Measurements from ENCODE around the gene ADAM20. TPM values are rescaled to one million over a fixed set of nuclear protein-coding genes. Genes with fewer than 3 reads are reported as not detected.

ADAM20 gene
- polyA plus RNA-seq (2012; ENCODE audit: low read depth, missing spikeins) = 0.03 TPM

- TF ChIP-seq POLR2A (IDR thresholded peaks at IDR 0.05; ENCODE audit: low read depth, low read length) (no peak), TAF1 (IDR thresholded peaks at IDR 0.05; ENCODE audit: low read depth, low read length) (no peak), PAX5 (IDR thresholded peaks at IDR 0.05; ENCODE audit: insufficient read depth, low read length, severe bottlenecking) (no peak), POLR2AphosphoS5 (IDR thresholded peaks at IDR 0.05; ENCODE audit: low read depth, low read length) (no peak), SPI1 (IDR thresholded peaks at IDR 0.05; ENCODE audit: low read depth, low read length) (no peak), POU2F2 (IDR thresholded peaks at IDR 0.05; ENCODE audit: low read depth, low read length) (no peak)
- FAIRE-seq (no peak), DNase-seq (ENCODE audit: insufficient read length, low spot score) (no peak)
Measured at GRCh38 chr14:70534904-70535303, at the start of gene ADAM20. Gene ADAM20 (minus strand): TSS chr14:70535004. CDS start chr14:70524757, 10,247 bp downstream.

- FAIRE-seq (no peak), DNase-seq (ENCODE audit: insufficient read length, low spot score) (no peak)
- TF ChIP-seq TAF1 (IDR thresholded peaks at IDR 0.05; ENCODE audit: low read depth, low read length) (no peak), SPI1 (IDR thresholded peaks at IDR 0.05; ENCODE audit: low read depth, low read length) (no peak), POU2F2 (IDR thresholded peaks at IDR 0.05; ENCODE audit: low read depth, low read length) (no peak), PAX5 (IDR thresholded peaks at IDR 0.05; ENCODE audit: insufficient read depth, low read length, severe bottlenecking) (no peak), POLR2A (IDR thresholded peaks at IDR 0.05; ENCODE audit: low read depth, low read length) (no peak), POLR2AphosphoS5 (IDR thresholded peaks at IDR 0.05; ENCODE audit: low read depth, low read length) (no peak)
Measured at GRCh38 chr14:70576891-70577290, 42.1 kb upstream of the ADAM20 start.

GRCh38 chr14:70573050-70573449 lies 38.2 kb upstream of the ADAM20 start:
- TF ChIP-seq PAX5 (IDR thresholded peaks at IDR 0.05; ENCODE audit: insufficient read depth, low read length, severe bottlenecking) (no peak), POLR2A (IDR thresholded peaks at IDR 0.05; ENCODE audit: low read depth, low read length) (no peak), POU2F2 (IDR thresholded peaks at IDR 0.05; ENCODE audit: low read depth, low read length) (no peak), POLR2AphosphoS5 (IDR thresholded peaks at IDR 0.05; ENCODE audit: low read depth, low read length) (no peak), TAF1 (IDR thresholded peaks at IDR 0.05; ENCODE audit: low read depth, low read length) (no peak)
- FAIRE-seq = no peak

GRCh38 chr14:70571139-70571538 lies 36.3 kb upstream of the ADAM20 start:
- FAIRE-seq = no peak
- no peak for DNase-seq (ENCODE audit: insufficient read length, low spot score)
- TF ChIP-seq POLR2A (IDR thresholded peaks at IDR 0.05; ENCODE audit: low read depth, low read length) (no peak), POLR2AphosphoS5 (IDR thresholded peaks at IDR 0.05; ENCODE audit: low read depth, low read length) (no peak), POU2F2 (IDR thresholded peaks at IDR 0.05; ENCODE audit: low read depth, low read length) (no peak), SPI1 (IDR thresholded peaks at IDR 0.05; ENCODE audit: low read depth, low read length) (no peak), TAF1 (IDR thresholded peaks at IDR 0.05; ENCODE audit: low read depth, low read length) (no peak), PAX5 (IDR thresholded peaks at IDR 0.05; ENCODE audit: insufficient read depth, low read length, severe bottlenecking) (no peak)

More at GRCh38 chr14:70573050-70573449, 38.2 kb upstream of the ADAM20 start:
- DNase-seq (ENCODE audit: insufficient read length, low spot score) = no peak

- peak; percentile 74 for FAIRE-seq
- TF ChIP-seq SPI1 (IDR thresholded peaks at IDR 0.05; ENCODE audit: low read depth, low read length) = no peak
- no peak for TF ChIP-seq PAX5 (IDR thresholded peaks at IDR 0.05; ENCODE audit: insufficient read depth, low read length, severe bottlenecking)
- no peak for TF ChIP-seq TAF1 (IDR thresholded peaks at IDR 0.05; ENCODE audit: low read depth, low read length)
- no peak for TF ChIP-seq POU2F2 (IDR thresholded peaks at IDR 0.05; ENCODE audit: low read depth, low read length)
- TF ChIP-seq POLR2AphosphoS5 (IDR thresholded peaks at IDR 0.05; ENCODE audit: low read depth, low read length) = no peak
- TF ChIP-seq POLR2A (IDR thresholded peaks at IDR 0.05; ENCODE audit: low read depth, low read length) = no peak
- no peak for DNase-seq (ENCODE audit: insufficient read length, low spot score)
Measured at GRCh38 chr14:70567791-70568190, 33.0 kb upstream of the ADAM20 start.

GRCh38 chr14:70563869-70564268 lies 29.1 kb upstream of the ADAM20 start:
- TF ChIP-seq TAF1 (IDR thresholded peaks at IDR 0.05; ENCODE audit: low read depth, low read length) (no peak), POLR2AphosphoS5 (IDR thresholded peaks at IDR 0.05; ENCODE audit: low read depth, low read length) (no peak), SPI1 (IDR thresholded peaks at IDR 0.05; ENCODE audit: low read depth, low read length) (no peak), POU2F2 (IDR thresholded peaks at IDR 0.05; ENCODE audit: low read depth, low read length) (no peak), PAX5 (IDR thresholded peaks at IDR 0.05; ENCODE audit: insufficient read depth, low read length, severe bottlenecking) (no peak), POLR2A (IDR thresholded peaks at IDR 0.05; ENCODE audit: low read depth, low read length) (no peak)
- FAIRE-seq (no peak), DNase-seq (ENCODE audit: insufficient read length, low spot score) (no peak)

- no peak for DNase-seq (ENCODE audit: insufficient read length, low spot score)
- no peak for TF ChIP-seq SPI1 (IDR thresholded peaks at IDR 0.05; ENCODE audit: low read depth, low read length)
- no peak for TF ChIP-seq POLR2AphosphoS5 (IDR thresholded peaks at IDR 0.05; ENCODE audit: low read depth, low read length)
- no peak for TF ChIP-seq PAX5 (IDR thresholded peaks at IDR 0.05; ENCODE audit: insufficient read depth, low read length, severe bottlenecking)
- TF ChIP-seq TAF1 (IDR thresholded peaks at IDR 0.05; ENCODE audit: low read depth, low read length) = no peak
- TF ChIP-seq POU2F2 (IDR thresholded peaks at IDR 0.05; ENCODE audit: low read depth, low read length) = no peak
- no peak for TF ChIP-seq POLR2A (IDR thresholded peaks at IDR 0.05; ENCODE audit: low read depth, low read length)
- no peak for FAIRE-seq
Measured at GRCh38 chr14:70563417-70563816, 28.6 kb upstream of the ADAM20 start.

- FAIRE-seq (no peak), DNase-seq (ENCODE audit: insufficient read length, low spot score) (no peak)
- TF ChIP-seq POLR2A (IDR thresholded peaks at IDR 0.05; ENCODE audit: low read depth, low read length) = no peak
- no peak for TF ChIP-seq POLR2AphosphoS5 (IDR thresholded peaks at IDR 0.05; ENCODE audit: low read depth, low read length)
- TF ChIP-seq SPI1 (IDR thresholded peaks at IDR 0.05; ENCODE audit: low read depth, low read length) = no peak
- no peak for TF ChIP-seq PAX5 (IDR thresholded peaks at IDR 0.05; ENCODE audit: insufficient read depth, low read length, severe bottlenecking)
- no peak for TF ChIP-seq POU2F2 (IDR thresholded peaks at IDR 0.05; ENCODE audit: low read depth, low read length)
- TF ChIP-seq TAF1 (IDR thresholded peaks at IDR 0.05; ENCODE audit: low read depth, low read length) = no peak
Measured at GRCh38 chr14:70558356-70558755, 23.6 kb upstream of the ADAM20 start.

- FAIRE-seq (no peak), DNase-seq (ENCODE audit: insufficient read length, low spot score) (no peak)
- TF ChIP-seq POU2F2 (IDR thresholded peaks at IDR 0.05; ENCODE audit: low read depth, low read length) (no peak), SPI1 (IDR thresholded peaks at IDR 0.05; ENCODE audit: low read depth, low read length) (no peak), PAX5 (IDR thresholded peaks at IDR 0.05; ENCODE audit: insufficient read depth, low read length, severe bottlenecking) (no peak)
Measured at GRCh38 chr14:70555890-70556289, 21.1 kb upstream of the ADAM20 start.

- FAIRE-seq (no peak), DNase-seq (ENCODE audit: insufficient read length, low spot score) (no peak)
- TF ChIP-seq POU2F2 (IDR thresholded peaks at IDR 0.05; ENCODE audit: low read depth, low read length) = no peak
- no peak for TF ChIP-seq POLR2AphosphoS5 (IDR thresholded peaks at IDR 0.05; ENCODE audit: low read depth, low read length)
- no peak for TF ChIP-seq SPI1 (IDR thresholded peaks at IDR 0.05; ENCODE audit: low read depth, low read length)
- no peak for TF ChIP-seq TAF1 (IDR thresholded peaks at IDR 0.05; ENCODE audit: low read depth, low read length)
- TF ChIP-seq POLR2A (IDR thresholded peaks at IDR 0.05; ENCODE audit: low read depth, low read length) = no peak
- no peak for TF ChIP-seq PAX5 (IDR thresholded peaks at IDR 0.05; ENCODE audit: insufficient read depth, low read length, severe bottlenecking)
Measured at GRCh38 chr14:70538087-70538486, 3.3 kb upstream of the ADAM20 start.

Measured in GM12891 (cell line).